Stimulated activated CD8-positive, alpha-beta memory T cell treated with anti-CD3 and anti-CD28 coated beads, Interleukin-4, amount 100 ng/mL, for 4 hours (primary cell): ENCODE data around the gene BHLHE41.

ENCODE experiments used
- DNase-seq, 2 donors: peaks; one replicate each; pipeline ENCODE4 v3.0.0-alpha.2; 2020; ENCODE audit warnings: low read depth in 2 of 2, low spot score in 1 of 2

BHLHE41 gene

DNA sequence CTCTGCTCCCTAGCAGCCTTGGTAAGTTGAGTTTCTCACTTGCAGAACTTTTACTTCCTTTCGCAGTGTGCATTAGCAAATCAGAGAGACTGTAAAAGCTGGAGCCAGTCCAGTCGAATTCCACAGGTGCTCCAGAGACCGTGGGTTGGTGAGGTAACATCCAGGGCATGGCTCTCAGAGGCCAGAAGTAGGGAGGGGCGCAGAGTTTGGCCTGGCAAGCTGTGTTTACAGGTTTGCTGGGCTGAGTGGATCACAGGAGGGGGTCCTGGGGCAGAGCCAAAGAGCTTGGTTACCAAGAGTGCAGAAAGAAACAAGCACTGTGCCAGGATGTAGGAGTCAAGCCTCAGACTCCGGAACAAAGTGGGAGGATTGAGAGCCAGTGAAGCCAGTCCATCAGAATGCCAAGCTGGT is 10.2 kb upstream of the BHLHE41 start:
- no peak for DNase-seq

DNA sequence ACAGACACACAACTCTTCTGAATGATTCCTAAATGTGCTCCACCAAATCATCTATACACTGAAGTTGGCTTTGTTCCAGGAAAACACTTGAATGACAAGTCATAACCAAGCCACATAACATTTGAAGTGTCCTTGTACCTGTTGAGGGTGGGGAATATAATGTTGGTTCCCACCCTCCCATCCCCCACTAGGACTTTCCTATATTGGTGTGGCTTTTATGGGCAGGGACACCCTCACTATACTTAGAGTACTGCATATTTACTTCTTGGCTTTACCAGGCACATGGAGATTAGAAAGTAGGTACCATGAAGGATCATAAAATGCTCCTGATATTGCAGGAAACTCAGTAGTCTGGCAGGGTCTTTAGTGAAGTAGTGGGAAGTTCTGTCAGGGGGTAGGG is 9.7 kb upstream of the BHLHE41 start:
- no peak for DNase-seq

DNA sequence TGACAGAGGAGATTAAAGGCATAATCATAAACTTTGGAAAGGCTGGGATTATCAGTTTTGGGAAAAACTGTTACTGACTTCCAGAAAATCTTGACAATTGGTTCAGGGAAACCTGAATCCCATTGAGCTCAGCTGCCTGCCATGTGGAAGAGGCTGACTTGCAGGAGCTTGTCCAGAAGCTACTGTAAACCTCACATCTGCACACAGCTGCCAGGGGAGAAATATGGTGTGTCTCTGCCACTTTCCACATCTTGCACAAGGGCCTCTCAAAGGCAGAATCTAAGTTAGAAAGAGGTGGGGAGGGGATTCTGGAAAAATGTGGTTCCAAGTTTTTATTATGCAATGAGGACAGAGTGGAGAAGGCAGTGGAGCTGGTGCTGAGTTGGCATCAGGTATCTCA is 8.7 kb upstream of the BHLHE41 start:
- DNase-seq: no peak

DNA sequence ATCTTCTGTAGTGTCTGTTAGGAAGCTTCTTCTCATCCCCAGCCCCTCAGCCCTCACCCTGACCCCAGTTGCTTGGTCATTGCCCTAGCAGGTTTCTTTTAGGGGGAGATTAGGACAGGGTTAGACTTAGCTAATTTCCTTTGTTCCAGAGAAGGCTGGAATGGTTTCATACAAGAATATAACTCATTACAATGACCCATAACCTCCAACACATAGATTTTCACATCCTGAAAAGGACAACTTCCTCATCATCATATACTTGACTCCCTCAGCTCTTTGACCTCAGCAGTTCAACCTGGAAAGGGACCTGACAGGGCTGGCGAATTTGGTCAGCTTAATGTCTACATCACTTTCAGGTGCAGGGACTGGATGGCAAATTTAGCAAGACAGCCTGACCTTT is 8.0 kb upstream of the BHLHE41 start:
- no peak for DNase-seq

DNA sequence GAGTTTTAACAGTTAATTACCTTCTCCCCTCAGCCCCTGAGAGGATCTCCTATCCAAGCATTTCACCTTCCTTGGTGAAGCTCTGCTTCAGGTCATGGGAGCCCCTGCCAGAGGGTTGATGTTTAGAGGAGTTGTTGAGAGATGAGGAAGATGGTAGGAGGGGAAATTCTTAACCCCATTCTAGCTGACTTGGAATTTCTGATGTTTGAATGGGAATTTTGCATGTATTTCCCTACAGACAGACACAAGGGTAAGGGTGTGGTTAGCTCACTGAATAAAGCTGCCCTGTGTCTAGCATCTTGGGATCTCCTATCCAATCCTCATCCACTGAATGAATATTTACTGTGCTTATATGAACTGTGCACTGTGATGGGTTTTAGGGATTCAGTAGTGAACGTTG is 7.1 kb upstream of the BHLHE41 start:
- DNase-seq: no peak

DNA sequence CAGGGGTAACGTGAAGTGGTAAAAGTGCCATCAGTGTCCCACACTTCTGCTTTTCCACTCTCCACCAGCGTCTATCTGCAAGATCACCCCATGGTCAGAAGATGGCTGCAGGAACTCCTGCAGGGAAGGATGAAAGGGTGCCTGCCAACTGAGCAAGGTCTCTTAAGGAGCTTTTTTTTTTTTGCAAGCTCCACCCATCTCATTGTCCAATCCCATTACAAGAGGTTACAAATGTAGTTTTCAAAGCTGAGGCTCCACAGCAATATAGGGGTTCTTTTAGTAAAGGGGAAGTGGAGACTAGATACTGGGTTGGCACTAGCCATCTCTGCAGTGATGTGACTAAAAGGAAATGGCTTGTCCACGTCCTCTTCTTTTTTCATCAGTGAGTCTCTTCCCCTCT is 5.9 kb upstream of the BHLHE41 start:
- no peak for DNase-seq

DNA sequence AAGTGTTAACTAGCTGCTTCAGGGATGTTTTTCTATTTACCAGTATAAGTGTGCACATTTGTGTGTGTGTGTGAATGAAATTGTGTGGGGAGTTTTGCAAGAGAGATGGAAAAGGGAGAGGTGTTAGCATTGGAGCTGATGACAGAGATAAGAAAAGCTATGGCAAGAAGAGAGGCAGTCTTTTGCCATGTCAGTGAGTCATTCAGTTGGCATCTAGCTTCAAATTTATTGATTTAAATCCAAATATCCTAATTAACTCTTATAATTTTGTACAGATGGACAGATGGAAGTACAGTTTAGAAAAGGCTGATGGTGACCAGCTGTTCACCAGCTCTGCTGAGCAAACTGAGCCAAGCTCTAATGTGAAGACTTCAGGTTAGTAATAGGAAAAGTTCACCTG is 3.3 kb upstream of the BHLHE41 start:
- no peak for DNase-seq

DNA sequence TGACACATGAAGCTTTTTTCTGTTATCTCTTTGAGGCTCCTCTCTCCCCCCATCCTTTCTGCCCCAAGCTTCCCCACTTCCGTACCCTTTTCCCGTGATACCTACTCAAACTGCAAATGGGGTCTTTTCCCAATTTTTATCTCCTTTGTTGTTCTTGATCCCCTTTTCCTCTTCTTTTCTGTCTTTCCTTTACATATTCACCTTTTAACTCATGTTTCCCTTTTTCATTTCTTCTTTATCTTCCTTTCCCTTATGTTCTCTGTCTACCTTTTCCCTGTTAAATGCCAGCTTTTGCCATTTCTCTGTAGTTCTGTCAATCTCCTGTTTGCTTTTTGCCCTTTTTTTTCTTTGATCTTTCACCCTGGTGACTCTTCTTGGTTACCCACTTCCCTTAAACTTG is 2.6 kb upstream of the BHLHE41 start:
- no peak for DNase-seq

DNA sequence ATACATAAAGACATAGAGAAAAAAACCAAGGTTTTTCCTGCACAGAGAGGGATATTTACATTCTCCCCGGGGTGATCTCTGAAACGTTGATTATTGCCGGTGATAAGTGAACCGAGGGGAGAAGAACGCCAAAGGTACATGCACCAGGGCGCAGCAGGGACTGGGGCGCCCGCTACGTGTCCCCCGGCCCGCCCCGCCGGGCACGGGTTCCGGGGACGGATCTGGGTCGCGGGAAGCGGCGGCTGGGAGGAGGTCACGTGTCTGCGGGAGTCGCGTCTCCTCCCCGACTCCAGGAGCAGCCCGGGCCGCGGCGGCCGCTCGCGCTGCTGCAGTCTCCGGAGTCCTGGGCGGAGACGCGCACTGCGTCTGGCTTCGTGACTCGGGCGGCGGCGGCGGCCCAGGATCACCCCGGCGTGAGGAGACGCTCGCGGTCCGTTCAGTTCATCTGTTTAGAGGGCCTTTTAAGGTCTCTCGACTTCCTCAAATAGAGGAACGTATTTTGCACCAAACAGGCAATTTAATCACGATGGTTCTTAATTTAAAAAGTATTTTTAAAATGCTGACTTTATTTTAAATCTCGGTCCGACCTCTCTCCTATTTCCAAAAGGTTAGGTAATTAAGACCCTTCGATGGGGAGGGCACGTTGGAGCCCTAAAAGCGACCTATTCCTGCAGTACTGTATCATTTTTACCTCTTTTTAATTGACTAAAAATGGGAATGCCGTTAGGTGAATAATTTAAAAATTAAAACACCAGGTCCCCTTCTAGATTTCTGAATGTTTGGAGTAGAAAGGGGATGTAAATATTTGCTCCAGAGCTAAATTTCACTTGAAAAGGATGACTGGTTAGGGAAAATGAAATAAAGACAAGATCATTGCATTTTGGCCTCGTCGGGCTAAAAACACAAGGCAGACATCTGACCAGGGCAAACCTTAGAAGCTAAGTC is 1.8 kb upstream of the BHLHE41 start:
- DNase-seq: no peak

DNA sequence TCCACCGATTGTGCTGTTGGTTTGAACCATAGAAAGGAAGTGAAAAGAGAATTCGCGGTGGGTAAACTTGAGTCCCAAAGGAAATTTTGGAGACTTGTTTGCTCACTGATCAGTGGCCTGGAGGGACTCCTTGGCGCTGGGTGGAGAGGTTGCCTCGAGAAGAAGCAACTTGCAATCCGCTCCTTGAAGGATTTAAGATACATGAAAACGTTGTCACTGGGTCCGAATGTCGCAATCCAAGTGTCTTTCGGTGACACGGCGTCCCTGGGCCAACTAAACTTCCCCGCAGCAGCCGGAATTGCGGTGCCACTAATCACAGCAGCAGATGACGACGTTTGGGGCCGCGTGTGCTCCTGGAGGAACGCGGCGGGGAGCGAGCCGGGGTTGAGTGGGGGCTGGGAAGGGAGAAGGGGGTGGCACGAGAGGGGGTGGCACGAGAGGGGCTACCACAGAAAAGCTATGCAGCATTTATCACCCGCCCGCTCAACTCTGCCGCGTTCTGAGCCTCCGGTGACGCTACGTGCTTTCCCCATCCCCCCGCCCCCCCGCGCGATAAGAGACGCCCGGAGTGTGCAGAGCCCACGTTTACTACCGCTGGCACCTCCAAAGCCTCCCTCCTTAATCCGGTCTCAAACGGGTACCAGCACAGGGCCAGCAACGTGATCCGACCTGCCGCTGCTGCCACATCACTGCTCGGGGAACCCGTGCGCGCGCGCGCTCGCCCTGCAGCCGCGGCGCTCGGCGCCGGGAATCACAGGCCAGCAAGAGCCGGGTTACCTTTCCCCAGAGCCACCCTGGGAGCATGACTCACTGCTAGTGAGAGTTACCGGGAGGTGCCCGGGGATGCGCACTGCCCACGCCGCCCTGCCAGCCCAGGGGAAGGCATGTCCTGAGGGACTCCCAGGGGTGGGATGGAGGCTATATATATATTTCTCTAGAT is 833 bp upstream of the BHLHE41 start:
- DNase-seq: no peak

DNA sequence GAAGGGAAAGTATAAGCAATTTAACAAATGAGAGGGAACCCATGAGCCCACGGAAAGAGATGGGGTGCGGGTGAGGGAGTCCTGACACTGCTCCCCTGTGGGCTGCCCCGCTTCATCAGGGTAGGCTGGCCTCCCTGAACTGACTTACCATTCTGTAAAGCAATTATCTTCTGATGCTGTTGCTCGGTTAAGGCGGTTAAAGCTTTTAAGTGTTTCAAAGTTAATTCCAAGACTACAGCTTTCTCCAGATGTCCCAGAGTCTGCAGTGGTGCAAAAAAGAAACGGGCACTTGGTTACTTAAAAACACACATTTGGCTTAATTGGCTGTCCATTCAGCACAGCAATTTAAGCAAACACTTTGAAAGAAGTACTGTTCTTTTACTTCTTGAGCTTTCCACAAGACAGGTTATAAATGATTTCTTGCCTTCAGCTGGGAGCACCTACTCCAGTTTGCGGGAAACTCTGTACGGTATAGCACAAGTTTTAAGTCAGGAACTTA is 1.3 kb downstream of the BHLHE41 start:
- no peak for DNase-seq

DNA sequence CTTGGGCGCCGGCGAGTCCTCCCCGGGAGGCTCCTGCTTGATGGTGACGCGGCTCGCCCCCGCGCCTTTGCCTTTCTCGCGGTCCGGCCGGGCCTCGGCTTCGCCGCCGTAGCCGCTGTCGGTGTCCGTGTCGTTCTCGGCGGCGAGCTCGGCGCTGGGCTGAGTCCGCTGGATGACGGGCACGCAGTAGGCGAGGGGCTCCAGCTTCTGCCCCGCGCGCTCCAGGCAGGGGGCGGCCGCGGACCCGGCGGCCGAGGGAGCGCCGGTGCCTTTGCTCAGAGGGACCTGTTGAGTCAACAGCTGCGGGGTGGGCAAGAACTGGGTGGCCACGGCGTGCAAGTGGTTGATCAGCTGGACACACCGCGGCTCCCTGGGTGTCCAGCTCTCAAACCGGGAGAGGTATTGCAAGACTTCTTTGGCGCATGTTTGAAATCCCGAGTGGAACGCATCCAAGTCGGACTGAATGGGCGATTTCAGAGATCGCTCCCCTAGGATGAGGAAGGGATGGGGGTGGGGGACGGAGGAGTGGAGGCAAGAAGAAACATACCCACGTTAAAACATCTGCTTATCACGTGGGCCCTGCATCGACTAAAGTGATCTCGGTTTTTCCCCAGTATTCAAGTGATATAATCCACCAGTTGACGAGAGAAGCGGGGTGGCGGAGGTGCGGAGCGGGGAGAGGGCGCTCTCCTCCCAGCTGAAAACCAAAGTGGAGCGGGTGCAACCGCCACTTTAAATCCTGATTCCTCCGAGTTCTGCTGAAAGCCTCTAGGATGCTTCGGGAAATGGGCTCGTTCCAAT is 2.0 kb downstream of the BHLHE41 start:
- DNase-seq: no peak

DNA sequence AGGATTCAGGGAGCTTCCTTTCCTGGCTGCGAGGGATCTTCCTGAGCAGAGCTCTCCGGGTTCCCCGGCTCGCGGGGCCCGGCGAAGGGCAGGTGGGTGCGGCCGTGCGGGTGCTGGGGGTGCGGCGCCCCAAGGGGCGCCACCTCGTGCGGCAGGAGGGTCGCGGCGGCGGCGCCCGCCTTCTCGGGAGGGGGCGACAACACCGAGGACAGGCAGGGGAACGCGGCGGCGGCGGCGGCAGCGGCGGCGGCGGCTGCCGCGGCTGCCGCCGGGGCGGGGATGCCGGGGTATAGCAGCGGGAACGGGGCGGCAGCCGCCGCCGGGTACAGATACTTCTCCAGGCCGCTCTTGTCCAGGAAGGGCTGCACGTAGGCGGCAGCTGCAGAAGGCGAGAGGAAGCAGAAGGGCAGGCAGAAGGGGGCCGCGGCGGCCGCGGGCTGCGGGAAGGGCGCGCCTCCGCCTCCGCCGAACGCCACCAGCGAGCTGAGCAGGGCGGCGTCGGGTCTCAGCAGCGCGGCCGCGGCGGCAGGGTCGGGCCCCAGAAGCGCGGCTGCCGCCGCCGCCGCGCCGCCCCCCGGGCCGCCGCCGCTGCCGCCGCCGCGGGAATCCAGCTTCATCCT is 2.7 kb downstream of the BHLHE41 start:
- DNase-seq: no peak

DNA sequence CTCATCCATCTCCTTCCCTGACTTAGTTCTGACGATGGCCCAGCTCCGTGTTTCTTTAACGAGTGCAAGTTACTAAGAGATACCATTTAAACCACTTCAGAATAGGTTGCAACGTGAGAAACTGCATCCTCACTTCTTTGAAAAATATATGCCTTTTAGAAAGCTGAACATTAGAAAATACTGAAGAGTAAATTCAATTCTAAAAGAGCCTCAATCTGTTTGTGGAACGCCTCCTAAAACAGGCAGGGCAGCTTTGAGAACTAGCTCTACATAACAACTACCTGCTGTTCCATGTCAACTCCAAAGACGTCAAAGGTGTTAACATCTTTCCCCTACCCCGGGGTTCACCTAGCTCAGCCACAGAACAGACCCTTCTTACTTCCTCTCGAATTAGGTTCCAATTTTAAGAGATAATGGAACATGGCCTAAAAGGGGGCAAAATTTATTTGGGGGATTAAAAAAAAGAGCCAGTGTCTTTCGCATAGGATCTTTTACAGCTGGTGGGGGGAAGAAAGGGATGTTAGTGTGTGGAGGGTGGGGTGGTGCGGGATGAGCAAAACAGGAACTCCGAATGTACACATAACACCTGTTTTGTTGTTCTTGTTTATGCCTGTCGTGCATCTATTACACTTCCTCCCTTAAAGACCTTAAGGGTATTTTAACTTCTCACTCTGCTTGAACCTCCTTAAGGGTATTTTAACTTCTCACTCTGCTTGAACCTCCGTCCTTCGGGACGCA is 3.3 kb downstream of the BHLHE41 start:
- DNase-seq: no peak

DNA sequence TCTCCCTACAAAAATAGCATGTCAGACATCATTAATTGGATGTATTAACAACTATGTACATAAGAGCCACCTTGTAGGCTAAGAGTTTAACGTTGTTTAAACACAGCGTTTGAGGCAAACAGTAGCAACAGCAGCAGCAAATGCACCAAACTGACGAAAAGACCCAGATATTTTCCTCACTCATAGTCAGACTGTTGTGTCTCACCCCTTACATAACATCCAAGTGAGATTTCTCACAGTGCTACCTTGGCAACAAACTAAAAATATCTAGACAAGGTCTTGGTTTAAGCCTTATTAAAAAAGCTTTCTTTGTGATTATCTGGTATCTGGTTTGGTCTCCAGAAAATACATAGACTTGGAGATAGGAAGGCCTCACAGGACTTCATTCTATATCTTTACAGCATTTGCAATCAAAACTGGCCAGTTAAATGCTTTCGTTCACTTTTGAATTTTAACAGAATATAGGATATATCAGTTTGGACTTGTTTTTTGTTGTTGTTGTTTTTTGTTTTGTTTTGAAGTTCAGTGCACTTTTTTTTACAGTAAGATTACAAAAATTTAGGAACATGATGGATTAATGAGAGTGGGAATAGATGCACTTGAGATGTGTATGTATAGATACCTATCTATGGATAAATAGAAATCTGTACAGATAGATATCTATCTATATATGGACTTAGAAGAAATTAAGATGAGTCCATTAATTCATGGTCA is 4.1 kb downstream of the BHLHE41 start:
- DNase-seq: no peak

DNA sequence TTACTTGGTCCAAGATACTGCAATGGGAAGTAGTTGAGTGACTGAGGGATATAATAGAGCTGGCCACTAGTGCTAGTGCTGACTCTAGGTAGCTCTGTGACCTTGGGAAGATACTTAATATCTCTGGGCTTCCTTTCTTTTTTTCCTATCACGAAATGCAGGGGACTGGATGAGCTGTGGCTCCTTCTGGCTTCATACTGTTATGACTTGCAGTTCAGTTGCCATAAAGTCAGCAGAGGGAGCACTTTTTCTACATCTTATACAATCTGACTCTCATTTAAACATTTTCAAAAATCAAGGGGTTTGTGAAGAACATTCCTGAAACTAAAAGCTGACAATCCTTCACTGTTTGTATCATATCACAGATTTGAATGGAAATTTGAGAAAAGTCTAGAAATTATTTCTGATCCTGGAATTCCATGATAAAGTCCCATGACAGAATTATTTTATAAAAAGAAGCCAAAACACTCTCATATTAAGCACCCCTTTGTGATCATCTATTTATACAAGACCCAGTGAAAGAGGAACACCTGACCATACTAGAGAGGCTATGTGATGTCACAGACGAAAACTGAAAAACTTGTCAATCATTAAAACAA is 5.3 kb downstream of the BHLHE41 start:
- no peak for DNase-seq

DNA sequence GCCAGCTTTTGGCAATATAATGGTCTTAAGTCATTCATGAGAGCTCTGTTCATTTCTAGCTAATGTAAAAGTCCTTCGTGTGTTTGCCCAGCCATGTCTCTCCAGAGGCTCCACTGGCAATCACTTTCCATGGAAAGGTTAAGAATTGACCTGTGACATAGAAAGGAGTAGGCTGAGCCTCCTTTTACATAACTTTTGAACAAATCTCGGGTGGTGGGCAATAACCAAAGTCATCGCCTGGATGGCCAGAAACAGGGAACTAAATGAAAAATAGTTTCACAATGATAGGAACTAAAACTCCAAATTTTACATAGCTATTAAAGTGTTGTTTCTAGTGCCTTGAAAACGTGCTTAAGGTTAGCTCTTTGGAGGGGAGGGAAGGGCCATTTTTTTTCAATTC is 6.5 kb downstream of the BHLHE41 start:
- no peak for DNase-seq

DNA sequence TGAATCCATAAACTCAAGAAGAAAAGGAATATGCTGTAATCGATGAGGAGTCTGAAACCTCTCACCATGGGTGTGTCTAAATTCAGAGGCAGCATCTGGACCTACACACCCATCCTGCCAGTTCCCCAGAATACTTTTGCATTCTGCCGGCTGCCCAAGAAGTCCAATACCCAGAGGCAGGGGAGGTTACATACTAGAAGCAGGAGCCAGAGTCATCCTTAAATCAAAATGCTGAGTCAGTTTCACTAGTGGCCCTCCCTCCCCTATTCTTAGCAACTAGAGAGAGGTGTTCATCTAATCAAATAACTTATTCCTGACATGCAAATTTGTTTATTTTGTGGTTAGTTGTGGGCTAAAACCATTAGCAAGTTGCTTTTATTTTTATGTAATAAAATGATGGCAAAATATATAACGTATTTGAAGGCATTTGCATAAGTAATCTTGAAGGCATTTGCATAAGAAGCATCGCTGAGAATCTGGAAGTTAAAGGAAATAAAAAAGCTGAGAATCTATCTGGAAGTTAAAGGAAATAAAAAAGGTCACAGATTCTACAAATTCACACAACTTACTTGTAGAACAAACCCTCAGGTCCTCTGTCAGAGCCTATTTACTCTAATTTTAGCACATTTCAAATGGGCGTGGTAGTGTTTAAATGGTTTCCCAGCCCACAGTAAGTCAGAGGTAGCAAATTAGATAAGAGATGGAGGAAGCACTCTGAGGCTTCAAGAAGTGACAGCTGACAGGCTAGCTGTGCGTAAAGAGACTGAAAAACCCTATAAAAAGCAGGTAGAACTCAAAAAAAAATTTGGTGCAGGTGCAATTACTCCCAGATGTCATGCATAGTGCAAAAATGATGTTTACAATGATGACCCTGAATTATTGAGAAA is 7.8 kb downstream of the BHLHE41 start:
- DNase-seq: no peak
